SIG-M5 treated with dmso at 0.1 percent for 504 hours (cell line): ENCODE data around the gene ADCY1.

ENCODE experiments used
- DNase-seq: peaks from one replicate; lab custom pipeline; 2025; ENCODE audit not compliant: unreplicated experiment; lab: John Stamatoyannopoulos, UW

ADCY1 gene

DNA sequence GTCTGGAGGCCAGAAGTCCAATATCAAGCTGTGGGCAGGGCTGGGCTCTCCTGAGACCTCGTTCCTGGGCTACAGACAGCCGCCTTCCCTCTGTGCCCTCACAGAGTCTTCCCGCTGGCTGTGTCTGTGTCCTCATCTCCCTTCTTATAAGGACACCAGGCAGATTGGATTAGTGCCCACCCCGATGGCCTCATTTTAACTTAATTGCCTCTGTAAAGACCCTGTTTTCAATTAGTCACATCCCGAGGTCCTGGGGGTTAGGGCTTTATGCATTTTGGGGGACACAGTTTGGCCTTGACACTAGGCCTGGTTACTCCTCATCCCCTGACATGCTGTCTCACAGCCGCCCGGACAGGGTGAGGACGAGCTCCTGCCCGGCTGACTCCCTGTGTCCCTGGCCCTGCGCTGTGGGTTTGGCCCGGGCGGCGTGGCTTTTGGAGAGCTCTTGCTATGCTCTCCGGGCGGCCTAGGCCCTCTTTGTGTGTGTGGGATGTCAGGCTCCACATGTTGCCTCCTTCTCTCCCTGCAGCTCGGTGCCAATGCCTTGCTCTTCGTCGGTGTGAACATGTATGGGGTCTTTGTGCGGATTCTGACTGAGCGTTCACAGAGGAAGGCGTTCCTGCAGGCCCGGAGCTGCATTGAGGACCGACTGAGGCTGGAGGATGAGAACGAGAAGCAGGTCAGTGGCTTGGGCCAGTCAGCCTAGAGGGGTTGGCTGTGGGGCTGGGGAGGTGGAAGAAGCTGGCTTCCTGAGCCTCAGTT, 18.2 kb downstream of the ADCY1 start:
- DNase-seq, result no peak

DNA sequence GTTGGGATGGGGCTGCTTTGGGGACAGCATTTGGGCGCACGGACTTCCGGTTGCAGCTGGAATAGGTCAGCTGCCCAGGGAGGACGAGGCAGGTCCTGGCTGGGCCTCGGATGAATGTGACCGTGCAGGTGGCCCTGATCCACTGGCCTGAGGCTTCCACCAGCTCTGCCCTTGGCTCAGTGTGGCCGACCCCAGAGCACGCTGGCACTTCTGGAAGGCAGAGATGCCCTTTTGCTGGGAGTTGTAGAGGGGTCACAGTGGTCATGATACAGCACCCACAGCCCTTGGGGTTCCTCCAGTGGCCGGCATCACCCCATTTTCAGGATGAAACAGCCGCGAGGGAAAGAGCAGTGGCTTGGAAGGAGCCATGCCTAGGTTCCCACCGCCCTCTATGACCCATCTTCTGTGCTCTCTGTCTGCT, 19.0 kb downstream of the ADCY1 start:
- no peak for DNase-seq

DNA sequence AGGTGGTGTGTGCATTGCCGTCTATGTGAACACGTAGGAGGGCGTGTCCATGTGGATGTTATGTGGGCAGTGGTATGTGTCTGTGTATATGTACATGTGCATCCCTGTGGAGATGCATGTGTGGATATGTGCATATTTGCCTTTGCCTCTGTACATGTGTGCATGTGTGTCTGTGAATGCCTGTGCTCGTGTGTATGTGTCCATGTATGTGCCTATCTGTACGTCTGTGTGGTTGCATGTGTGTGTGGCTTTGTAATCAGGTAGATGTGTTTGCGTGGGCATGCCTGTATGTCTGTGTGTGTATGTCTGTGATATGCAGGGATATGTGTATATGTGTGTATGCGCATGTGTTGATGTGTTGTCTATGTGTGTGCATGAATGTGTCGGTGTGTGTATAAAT, 19.7 kb downstream of the ADCY1 start:
- no peak for DNase-seq

DNA sequence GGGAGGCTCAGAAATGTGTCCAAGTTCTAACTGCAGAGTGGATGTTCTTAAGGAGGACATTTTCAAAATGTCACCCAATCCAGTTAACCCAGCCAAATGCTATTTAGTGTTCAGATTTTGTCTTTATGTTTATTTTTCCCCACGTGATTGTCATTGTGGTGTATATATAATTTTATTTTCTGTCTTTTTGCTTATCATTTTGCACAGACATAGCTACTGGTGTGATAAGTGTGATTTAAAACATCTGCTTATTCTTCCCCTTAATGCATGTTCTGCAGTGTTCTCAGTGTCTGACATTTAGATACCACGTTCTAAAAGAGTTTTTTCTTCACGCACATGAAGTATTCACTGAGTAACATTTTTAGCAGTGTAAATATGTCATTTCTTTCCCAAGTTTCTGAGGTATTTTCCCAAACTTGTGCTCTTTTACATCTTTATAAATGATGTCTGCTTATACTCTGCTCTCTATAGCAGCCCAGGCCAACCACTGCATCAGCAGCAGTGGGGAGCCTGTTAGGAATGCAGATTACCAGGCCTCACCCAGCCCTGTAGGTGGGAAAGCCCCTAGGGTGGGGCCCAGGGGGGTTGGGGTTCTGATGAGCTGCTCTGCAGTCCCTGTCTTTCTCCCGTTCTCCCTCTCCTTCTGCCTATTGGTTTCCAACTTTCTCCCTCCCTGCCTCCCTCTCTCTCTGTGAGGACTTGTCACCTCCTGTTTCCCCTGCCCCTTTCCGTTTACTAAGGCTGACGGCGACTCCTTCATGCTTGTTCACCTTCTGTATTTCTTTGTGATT, 20.8 kb downstream of the ADCY1 start:
- DNase-seq, result no peak

DNA sequence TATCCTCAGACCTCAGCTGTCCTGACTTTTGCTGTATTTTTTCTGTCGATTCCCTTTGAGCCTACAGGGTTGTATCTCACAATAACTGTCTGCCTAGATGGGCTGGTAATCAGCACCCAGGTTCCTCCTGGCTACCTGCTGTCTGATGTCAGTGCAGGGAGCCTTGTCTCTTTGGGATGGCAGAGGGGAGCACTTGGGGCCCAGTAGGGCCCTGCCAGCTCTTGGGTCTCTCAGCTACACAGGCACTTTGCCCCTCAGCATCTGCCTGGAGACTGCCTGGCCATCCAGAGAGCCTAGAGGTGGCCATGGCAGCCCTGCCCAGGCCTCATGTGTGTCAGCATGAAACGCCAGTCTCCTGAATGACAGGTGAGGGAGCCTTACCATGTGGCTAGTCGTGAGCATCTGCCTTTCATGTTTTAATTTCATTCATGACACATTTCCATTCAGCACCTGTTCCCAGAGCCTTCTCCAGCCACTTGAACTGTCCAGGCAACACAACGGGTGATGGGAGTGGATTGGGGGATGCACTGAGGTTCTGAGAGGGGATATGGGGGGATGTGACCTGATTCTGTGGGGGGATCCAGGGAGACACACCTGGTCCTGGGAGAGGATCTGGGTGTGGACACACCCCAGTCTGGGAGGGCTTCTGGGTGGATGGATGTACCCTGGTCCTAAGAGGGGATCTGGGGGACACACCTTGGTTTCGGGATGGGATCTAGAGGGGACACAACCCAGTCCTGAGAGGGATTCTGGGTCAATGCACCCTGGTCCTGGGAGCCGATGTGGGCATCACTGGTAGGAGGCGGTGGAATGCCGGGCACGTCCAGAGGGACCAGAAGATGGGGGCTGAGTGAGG, 21.9 kb downstream of the ADCY1 start:
- DNase-seq, result no peak

DNA sequence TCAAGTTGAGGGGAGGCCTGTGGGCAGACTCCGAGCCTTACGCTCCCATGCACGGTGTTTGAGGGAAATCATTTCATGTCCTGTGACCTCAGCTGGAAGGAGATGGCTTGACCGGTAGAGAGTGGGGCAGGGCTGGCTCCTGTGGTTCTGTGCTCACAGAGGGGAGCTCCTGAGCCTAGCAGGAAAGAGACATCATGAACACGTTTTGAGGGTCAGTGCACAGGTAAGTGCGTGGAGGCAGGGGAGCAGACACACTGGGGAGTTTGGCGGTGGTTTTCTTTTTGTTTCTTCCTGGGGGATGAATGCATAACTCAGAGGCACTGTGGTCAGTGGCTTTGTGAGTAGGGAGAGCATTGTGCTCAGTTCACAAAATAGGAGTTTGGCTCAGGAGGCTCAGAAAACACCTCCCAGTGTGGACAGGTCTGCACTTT, 22.5 kb downstream of the ADCY1 start:
- no peak for DNase-seq

DNA sequence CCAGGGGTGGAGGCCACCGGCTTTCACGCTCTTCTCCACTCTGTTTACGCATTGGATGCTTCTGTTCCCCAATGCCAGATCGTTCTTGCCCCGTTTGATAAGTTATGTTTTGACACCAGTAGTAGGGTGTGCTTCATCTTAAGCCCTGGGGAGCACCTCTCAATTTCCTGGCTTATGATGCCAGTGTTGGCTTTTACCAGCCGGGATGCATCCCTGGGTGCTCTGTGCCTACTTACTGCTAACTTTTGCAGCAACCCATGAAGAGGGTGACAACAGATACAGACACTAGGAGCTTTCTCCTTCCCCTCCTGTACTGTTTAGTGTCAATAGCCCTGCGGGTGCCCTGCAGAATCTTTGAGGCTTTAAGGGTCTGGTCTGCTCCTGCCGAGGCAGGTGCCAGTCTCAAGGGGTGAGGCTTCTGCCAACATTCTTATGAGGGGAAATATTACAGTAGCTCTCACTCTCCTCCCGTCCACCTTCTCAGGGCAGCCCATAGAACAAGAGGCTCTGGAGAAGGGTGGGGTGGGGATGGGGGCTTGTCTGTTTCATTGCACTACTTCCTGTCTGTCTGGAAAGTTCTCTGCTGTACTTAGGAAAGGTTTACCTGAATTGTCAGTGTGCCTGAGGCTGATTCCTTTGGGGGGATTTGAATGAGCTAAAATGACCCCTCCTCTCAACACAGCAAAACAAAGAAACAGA, 23.3 kb downstream of the ADCY1 start:
- no peak for DNase-seq

DNA sequence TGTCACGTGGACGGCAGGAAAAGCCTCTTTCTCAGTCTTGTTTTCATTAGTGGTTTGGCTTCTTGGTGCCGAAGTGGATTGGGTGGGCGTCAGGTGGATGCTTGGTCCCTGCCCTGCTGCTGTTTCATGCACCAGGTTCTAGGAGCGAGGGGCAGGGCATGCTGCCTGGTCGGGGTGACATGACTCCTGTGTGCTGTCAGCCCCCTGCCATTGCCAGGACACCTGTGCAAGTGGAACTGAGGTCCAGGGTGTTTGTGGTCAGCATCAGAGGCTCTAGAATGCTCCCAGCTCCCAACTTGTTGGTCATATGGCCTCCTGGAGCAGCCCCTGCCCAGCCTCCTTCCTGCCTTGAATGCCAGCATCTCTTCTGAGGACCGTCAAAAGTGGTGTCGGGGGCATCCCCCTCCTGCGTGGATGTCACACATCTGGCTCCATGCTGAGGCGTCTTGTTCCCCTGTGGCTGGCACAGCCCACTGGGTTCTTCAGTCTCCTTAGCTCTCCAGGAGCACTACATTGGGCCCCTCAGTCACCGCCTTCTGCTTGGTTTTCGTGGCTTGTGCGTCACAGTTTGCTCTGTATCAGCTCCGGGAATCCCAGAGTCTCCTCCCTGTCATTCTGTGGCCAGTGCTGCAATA, 24.8 kb downstream of the ADCY1 start:
- no peak for DNase-seq

DNA sequence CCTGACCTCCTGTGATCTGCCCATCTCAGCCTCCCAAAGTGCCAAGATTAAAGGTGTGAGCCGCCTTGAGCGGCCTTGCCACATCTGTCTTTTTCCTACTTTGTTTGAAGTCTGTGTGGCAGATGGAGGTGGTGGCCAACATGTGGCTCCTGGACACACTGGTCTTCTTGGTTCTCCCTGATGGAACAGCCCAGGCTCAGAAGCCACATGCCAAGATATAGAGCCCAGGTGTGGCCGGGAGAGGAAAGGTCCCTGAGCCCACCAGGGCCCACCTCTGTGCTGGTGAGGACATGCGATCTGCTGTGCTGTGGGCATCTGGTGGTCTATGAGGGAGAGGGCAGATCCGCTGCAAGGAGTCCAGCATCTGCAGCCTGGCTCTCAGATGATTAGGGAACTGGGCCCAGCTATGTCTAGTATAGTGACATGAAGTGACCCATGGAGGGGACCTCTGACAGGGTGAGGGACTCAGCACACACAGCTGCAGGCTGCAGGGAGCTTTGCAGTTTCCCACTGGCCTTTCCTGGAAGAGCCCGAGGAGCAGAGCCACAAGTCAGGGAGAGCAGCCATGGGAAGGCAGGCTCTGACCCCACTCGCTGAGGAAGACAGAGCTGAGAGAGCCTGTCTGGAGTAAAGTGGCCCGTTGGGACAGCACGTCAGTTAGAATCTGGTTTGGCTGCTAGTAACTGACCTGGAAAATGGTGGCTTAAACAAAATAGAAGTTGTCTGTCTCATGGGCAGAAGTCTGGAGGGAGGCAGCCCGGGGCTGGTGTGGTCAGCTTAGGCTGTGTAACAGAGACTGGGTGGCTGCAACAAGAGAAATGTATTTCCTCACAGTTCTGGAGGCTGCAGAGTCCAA, 25.9 kb downstream of the ADCY1 start:
- DNase-seq, result no peak

DNA sequence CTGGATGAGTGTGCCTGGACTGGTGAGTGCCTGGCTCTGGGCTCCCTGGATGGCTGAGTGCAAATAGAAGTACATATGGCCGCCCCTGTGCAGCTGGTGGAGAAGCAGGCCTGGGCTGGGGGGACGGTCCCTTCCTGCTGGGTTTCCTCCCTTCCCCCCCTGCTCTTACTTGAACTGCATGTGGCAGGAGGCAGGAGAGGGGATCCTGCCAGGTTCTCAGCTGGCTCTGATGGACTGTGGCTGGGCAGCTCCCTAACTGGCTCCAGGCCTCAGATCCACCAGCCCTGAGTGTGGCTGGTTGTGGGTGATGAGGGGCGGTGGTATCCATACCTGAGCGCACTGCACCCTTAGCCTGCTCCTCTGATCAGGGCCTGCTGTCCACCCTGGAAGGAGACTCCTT, 26.9 kb downstream of the ADCY1 start:
- DNase-seq, result no peak

DNA sequence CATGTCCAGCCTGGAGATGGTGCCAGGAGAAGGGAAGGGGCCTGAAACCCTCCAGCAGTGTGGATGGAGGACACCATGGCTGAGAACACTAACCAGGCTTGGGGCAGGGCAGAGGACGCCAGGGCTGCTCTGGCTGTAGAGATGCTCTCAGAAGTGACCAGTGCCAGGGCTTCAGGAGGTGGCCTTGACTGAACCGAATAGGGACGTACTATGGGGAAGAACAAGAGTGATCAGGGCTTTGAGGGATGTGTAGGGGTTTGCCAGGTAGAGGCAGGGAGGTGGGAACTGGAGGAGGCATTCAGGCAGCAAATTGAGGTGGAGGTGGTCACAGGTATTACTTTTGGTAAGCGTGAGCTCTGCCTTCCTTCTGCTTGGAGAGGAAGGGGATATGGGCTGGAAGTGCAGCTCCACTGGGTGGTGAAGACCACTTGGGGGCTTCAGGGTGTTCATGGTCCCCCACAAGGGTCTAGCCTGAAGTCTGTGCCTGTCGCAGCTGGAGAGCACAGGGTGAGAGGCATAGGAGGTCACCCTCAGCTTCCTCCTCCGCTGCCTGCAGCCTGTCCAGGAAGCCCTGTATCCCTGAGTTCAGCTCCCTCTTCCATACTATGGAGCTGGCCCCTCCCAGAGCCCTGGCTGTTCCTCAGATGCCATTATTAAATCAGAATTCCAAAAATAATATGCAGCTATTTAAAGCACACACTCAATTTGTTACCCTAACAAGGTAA, 27.8 kb downstream of the ADCY1 start:
- DNase-seq, result no peak

DNA sequence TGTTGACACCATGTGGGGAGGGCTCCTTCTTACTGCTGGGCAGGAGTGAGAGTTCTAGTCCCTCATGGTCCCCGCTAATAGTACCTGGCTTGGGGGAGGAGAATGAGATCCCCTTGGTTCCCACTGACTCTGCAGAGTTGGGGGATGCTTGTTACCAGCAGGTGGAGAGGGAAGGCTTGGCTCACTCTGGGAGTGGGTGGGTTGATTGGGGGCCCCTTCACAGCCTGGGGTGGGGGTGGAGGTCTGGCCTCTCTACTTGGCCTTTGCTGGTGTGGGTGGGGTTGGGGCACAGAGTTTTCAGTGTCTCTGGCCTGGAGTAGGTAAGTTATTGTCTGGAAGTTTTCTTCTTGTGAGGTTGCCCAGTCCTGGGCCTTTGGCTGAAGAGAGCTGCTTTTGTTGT, 31.9 kb downstream of the ADCY1 start:
- no peak for DNase-seq

DNA sequence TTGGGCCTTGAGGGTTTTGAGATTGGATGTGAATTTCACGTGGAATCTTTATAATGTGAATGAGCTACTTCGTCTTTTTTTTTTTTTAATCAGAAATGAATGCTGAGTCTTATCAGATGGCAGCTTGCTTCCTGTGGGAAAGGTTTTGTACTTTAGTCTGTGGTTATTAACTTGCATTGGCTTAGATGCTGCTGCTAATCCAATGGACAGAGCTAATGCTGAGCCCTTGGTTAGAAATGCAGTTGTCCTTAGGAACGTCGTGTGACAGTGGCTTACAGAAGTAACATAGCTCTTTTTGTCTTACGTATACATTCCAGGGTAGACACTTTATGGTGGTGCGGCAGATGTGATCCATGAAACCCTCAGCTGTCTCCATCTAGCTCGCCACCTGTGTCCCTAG, 32.8 kb downstream of the ADCY1 start:
- DNase-seq, result no peak

DNA sequence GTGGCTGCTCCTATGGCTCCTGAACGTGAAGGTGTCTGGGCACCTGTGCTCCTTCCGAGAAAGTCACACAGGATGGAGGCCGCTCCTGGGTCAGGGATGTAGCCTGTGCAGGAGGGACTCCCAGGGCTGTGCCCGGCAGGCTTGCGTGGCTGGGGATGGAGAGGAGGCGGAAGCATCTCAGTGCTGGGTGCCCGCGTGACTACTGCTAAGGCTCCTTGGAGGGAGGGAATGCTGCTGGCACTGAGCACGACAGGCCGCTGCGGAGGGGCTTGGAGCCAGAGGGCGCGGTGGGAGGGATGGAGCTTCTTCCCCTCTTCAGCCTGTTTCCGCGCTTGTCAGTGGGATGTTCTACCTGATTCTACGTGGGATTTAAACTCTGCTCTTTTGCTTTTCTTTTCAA, 35.0 kb downstream of the ADCY1 start:
- DNase-seq, result no peak

DNA sequence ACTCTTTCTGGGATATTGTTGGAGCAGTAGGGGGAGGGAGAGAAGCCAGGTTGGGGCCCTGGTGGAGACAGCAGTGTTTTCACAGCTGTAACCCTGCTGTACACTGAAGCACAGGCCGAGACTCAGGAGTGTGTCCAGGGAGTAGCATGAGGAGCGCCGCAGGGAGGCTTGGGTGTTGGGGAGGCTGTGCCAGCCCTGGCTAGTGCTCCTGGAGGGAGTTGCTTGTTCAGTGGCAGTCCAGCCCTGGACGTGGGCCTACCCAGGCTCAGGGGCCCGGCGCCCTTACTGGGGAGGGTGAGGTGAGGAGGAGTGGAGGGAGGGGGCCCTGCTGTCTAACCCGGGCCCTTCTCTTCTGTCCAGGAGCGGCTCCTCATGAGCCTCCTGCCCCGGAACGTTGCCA, 35.9 kb downstream of the ADCY1 start:
- no peak for DNase-seq

DNA sequence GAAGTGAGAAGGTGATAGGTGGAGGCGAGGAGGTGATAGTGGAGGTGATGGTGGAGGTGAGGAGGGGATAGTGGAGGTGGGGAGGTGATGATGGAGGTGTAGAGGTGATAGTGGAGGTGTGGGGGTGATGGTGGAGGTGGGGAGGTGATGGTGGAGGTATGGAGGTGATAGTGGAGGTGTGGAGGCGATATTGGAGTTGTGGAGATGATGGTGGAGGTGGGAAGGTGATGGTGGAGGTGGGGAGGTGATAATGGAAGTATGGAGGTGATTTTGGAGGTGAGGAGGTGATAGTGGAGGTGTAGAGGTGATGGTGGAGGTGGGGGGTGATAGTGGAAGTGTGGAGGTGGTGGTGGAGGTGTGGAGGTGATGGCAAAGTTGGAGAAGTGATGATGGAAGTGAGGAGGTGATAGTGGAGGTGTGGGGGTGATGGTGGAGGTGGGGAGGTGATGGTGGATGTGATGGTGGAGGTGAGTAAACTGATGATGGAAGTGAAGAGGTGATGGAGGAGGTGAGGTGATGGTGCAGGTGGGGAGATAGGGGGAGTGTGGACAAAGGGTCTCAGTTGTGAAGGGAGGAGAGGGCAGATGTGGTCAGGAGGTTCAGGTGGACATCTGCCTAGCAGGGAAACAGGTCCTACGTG, 36.6 kb downstream of the ADCY1 start:
- DNase-seq, result no peak

DNA sequence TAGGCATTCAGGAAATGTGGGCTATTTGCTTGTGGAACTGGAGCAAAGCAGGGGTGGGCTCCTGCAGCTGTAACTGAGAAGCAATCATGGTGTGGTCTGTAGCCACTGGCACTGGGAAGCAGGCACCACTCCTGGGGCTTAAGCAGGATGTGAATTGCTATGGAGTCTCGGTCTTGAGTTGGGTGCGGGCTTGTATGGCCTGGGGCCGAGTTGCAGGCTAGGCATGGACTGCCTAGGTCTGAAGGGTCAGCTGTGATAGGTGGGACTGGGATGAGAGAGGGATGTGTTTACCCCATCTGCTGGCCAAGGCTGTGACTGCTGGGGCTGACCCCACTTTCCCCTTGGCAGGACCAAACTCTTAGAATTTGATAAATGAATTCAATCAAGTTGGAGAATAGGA, 43.0 kb downstream of the ADCY1 start:
- no peak for DNase-seq

DNA sequence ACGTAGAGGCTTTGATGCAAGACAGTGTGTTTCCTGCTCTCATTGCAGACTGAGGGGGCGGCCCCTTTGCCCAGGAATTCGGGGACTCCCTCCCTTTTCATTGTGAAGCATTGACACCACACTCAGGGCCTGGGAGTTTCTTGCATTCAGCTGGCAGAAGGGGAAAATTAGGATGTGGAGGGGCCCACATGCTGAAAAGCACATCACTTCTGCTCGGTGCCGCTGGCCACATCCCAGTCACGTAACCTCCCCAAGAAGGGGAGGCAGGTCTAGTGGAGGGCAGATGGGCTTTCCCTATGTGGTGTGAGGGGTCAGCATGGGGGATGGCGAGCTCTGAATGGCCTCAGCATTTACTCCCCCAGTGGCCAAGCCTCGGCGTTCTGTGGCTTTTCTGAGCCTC, 47.9 kb downstream of the ADCY1 start:
- DNase-seq, result no peak

DNA sequence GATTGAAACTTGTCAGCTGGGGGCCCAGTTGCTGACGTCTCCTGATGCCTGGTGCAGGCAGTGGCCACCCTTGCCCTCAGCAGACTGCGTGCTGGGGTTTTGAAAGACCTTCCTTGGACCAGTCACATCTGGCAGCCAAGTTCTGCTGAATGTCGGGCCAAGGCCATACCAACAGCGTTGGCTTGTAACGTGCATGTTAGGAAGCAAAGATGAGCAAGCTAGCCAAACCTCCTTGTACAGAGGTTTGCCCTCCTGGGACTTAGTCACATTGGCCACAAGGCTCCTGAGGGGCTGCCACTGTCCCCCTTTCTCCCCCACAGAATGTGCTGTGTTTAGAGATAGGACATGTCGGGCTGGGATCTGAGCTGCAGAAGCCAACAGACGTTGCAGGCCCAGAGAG, 49.0 kb downstream of the ADCY1 start:
- DNase-seq, result no peak
